Activated CD8-positive, alpha-beta T cell treated with anti-CD3 and anti-CD28 coated beads for 36 hours (primary cell): ENCODE data around the gene CALM1. TPM values are rescaled to one million over a fixed set of nuclear protein-coding genes. Genes with fewer than 3 reads are reported as not detected.
A peak's percentile ranks its signal among the peaks of the same experiment; 100 is the strongest.

Source experiments
- ATAC-seq: fragments of 200-7000 bp; cut with Tn5 transposase; one replicate; pipeline ENCODE4 v1.10.0; 2021; ENCODE audit warnings: mild to moderate bottlenecking, moderate library complexity
- CTCF ChIA-PET: fragments of 350-600 bp; sonication (Branson Sonifier 250); formaldehyde crosslinking; loops from one replicate; lab custom pipeline; 2021; ENCODE audit warnings: antibody characterized with exemption; lab: Charles Lee
- POLR2A ChIA-PET: fragments of 350-600 bp; sonication (Branson Sonifier 250); formaldehyde crosslinking; loops from one replicate; lab custom pipeline; 2021; ENCODE audit warnings: antibody characterized with exemption; lab: Charles Lee
- DNase-seq: peaks from one replicate; pipeline ENCODE4 v3.0.0-alpha.2; 2020
- H3K27ac Mint-ChIP-seq: one replicate; pipeline ENCODE4 v1.8.0; 2021; ENCODE audit warnings: mild to moderate bottlenecking, mixed read lengths
- H3K27me3 Mint-ChIP-seq: one replicate; pipeline ENCODE4 v1.8.0; 2021; ENCODE audit warnings: mixed read lengths
- H3K36me3 Mint-ChIP-seq: one replicate; pipeline ENCODE4 v1.8.0; 2021; ENCODE audit warnings: low read depth, mixed read lengths
- H3K4me1 Mint-ChIP-seq: one replicate; pipeline ENCODE4 v1.8.0; 2021; ENCODE audit warnings: low read depth, mixed read lengths
- H3K4me3 Mint-ChIP-seq: one replicate; pipeline ENCODE4 v1.8.0; 2021; ENCODE audit warnings: mild to moderate bottlenecking, moderate library complexity, mixed read lengths
- H3K9me3 Mint-ChIP-seq: one replicate; pipeline ENCODE4 v1.8.0; 2021; ENCODE audit warnings: mixed read lengths
- CTCF ChIP-seq: fragments of 200-600 bp; IDR thresholded peaks from one replicate; pipeline ENCODE4 v1.8.0; 2022; ENCODE audit warnings: antibody characterized with exemption, mild to moderate bottlenecking
- intact Hi-C: fragments of 100-400 bp; cut with micrococcal nuclease; formaldehyde crosslinking; loops from one replicate; pipeline ENCODE4 v1.10.0; 2022
- total RNA-seq, 2 experiments: library from RNA; stranded (reverse); gene quantifications; one replicate each; pipeline ENCODE4 v1.2.3, GENCODE V29; 2021

The CALM1 gene
- total RNA-seq, 2 experiments from 2014 or later = 365 to 373 TPM

GRCh38 chr14:90378249-90378648 is 18.6 kb upstream of the CALM1 start:
- H3K36me3 Mint-ChIP-seq = no peaks in the 10 kb centered on the region
- ChIA-PET POLR2A (interaction anchor here (12.5 kb wide), 1 partner anchor 20 kb away, joined by 365 read pairs; the partner anchor contains the start of gene CALM1), CTCF (interaction anchor here (2.1 kb wide), 1 partner anchor 21 kb away, joined by 5 read pairs; no protein-coding TSS in a partner anchor)
- no peak overlapping the region for H3K4me3 Mint-ChIP-seq
- no peaks in the 10 kb centered on the region for H3K4me1 Mint-ChIP-seq
- no peak for DNase-seq
- no peak for ATAC-seq
- no peak overlapping the region for H3K27ac Mint-ChIP-seq
- TF ChIP-seq CTCF = no peak
- intact Hi-C loops = no loop called here
- no peaks in the 10 kb centered on the region for H3K9me3 Mint-ChIP-seq
- H3K27me3 Mint-ChIP-seq = no peaks in the 10 kb centered on the region

- POLR2A ChIA-PET = interaction anchor here (12.5 kb wide), 1 partner anchor 19 kb away, joined by 365 read pairs; the partner anchor contains the start of gene CALM1
- no peak overlapping the region for H3K4me3 Mint-ChIP-seq
- DNase-seq (no peak), ATAC-seq (no peak)
- no peaks in the 10 kb centered on the region for H3K9me3 Mint-ChIP-seq
- peaks cover 2% of the 10 kb centered on the region for H3K4me1 Mint-ChIP-seq
- TF ChIP-seq CTCF = no peak
- H3K27me3 Mint-ChIP-seq = no peaks in the 10 kb centered on the region
- H3K27ac Mint-ChIP-seq = no peak overlapping the region
- CTCF ChIA-PET = interaction anchor here (2.1 kb wide), 1 partner anchor 20 kb away, joined by 5 read pairs; no protein-coding TSS in a partner anchor
- H3K36me3 Mint-ChIP-seq = no peaks in the 10 kb centered on the region
- intact Hi-C loops = no loop called here
These were observed 17.7 kb upstream of the CALM1 start for GRCh38 chr14:90379106-90379505.

- Mint-ChIP-seq H3K36me3 (no peaks in the 10 kb centered on the region), H3K27ac (no peak overlapping the region), H3K4me1 (peaks cover 11% of the 10 kb centered on the region)
These were observed 15.6 kb upstream of the CALM1 start for GRCh38 chr14:90381011-90381786.

GRCh38 chr14:90381999-90382451 is 14.8 kb upstream of the CALM1 start:
- intact Hi-C loops = no loop called here
- Mint-ChIP-seq H3K36me3 (no peaks in the 10 kb centered on the region), H3K4me3 (no peak overlapping the region), H3K27ac (no peak overlapping the region), H3K27me3 (no peaks in the 10 kb centered on the region), H3K4me1 (peaks cover 13% of the 10 kb centered on the region), H3K9me3 (no peaks in the 10 kb centered on the region)
- DNase-seq = peak; percentile 50
- POLR2A ChIA-PET = interaction anchor here (0.9 to 12.5 kb wide), 9 partner anchors 11 to 376 kb away, joined by 3 to 365 read pairs (median 3); partner anchors contain the start of genes CALM1 and NRDE2
- no peak for ATAC-seq
- TF ChIP-seq CTCF = no peak
- CTCF ChIA-PET = interaction anchor here (0.7 to 4.4 kb wide), 2 partner anchors 13 to 17 kb away, joined by 3 to 33 read pairs; no protein-coding TSS in a partner anchor

More at GRCh38 chr14:90381011-90381786, 15.6 kb upstream of the CALM1 start:
- TF ChIP-seq CTCF = no peak
- no peak for DNase-seq
- intact Hi-C loops = no loop called here
- H3K27me3 Mint-ChIP-seq = no peaks in the 10 kb centered on the region
- no peaks in the 10 kb centered on the region for H3K9me3 Mint-ChIP-seq
- ChIA-PET POLR2A (interaction anchor here (1.1 to 12.5 kb wide), 4 partner anchors 10 to 37 kb away, joined by 3 to 365 read pairs (median 4); partner anchors contain the start of gene CALM1), CTCF (interaction anchor here (0.8 to 1.1 kb wide), 3 partner anchors 18 to 83 kb away, joined by 3 read pairs; no protein-coding TSS in a partner anchor)
- H3K4me3 Mint-ChIP-seq = no peak overlapping the region
- ATAC-seq = no peak
